UCSD-AML1 (cell line): ENCODE data around the gene ADGRG6.
A peak's percentile ranks its signal among the peaks of the same experiment; 100 is the strongest.
"Not testable (repeated sequence)": the region's sequence is repeated elsewhere in the genome, so short reads cannot be mapped to it uniquely, and the experiment has no call there.

Source experiments
- DNase-seq: peaks from one replicate; lab custom pipeline; 2025; ENCODE audit not compliant: unreplicated experiment; lab: John Stamatoyannopoulos, UW

Gene ADGRG6

DNA sequence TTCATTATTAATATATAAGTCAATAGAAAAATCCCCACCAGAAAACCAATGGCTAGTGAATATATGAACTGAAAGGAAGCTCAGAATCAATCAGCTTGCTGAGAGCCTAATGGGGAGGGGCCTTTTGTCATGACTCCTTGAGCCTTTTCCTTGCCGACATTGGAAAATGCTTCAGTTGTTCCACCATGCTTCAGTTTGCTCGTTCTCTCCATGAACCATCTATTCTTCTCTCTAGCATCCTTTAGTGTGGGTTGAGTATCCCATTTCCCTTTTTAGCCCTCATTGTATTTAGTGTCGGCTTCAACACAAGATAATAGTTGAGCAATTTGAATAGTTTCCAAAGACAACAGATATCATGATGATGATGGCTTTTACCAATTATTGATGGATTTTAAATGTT, 139.9 kb downstream of the ADGRG6 start:
- no peak for DNase-seq

DNA sequence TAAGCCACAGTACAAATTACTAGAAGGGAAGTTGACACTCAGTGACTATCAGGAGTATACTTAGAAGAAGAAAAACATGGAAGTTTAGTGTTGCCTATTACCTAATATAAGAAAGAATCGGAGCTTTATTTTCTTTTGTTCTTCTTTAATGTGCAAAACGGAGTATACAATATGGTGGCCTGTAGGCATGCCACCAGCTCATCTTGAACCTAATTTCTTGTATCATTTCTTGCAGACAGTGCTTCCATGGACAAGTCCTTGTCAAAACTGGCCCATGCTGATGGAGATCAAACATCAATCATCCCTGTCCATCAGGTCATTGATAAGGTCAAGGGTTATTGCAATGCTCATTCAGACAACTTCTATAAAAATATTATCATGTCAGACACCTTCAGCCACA, 141.3 kb downstream of the ADGRG6 start:
- no peak for DNase-seq

DNA sequence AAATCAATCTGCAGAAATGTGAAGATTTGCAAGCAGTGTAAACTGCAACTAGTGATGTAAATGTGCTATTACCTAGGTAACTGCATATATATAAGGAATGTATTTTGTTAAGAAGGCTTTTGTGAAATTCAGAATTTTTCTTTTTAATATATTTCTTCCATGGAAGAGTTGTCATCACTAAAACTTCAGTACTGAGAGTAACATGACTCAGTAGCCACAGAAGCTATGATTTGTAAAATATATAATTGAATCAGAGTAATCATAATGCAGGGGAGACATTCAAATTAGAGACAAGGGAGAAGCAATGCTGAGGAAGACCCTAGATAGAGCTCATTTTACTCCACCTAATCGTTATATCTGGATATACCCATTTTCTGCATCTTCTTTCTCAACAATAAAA, 141.7 kb downstream of the ADGRG6 start:
- DNase-seq: no peak

DNA sequence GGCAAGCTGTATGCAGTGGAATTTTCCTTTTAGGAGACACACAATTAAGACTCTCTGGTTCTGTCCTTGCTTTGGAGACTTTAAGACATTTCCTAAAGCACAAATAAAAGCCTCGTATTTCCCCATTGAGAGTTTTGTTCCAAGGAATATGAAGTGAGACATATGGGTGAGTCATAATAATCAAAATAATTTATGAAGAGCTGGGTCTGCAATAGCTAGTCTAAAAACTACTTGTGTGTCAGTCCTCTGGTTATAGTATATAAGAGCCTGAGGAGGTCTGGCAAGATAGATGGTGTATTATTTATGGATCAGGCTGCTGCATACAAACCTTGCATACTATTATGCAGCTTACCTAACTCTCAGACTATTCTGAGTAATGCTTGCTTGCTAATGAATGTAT, 142.6 kb downstream of the ADGRG6 start:
- no peak for DNase-seq

- no peak for DNase-seq
These were observed 143.1 kb downstream of the ADGRG6 start for GRCh38 chr6:142444881-142445301.

GRCh38 chr6:142446168-142446567, 144.4 kb downstream of the ADGRG6 start:
- no peak for DNase-seq

DNA sequence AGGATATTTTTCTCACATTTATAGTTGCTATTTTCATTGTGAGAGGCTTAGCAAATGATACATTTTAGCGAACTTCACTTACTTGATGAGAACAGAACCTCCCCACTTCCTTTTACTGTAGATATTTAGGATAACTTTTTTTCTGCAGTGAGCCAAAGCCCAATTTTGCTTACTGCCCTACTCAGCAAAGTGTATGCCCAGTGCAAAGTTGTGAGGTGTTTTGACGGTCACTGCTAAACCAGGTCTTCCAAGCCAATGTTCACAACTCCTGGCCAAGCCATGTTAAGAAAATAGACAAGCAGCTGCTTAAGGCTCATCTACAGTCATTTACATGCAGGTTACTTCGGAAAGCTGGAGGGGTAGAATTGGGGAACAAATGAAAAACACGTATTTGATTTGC, 144.8 kb downstream of the ADGRG6 start:
- DNase-seq: no peak

DNA sequence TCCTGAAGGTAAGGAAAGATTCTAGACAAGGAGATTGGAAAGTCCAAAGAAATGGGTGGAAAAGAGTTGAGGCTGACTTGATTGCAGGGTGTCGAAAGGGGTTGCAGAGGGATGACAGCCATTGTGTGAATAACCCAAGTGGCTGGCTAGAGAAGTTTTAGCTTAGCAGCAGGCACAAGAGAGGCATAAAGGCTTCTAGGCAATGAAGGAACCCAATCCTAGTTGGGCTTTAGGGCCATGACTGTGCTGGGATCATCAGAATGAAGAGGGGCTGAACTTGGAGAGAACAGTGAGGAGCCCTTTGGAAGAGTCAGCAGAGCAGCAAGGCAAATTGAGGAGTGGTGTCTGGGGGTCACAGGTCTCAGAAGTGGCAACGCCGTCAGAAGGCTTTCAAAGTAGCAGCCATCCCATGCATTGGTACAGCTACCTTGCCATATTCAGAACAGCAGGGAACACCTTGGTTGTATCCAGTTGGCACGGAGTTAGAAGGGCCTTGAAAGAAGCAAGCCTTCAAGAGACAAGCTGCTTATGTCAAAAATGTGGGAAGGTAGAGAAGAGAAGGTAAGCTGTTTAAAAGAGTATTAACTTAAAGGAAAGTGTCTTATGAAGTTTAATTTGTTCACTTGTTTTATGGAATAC, 146.4 kb downstream of the ADGRG6 start:
- DNase-seq: no peak

- DNase-seq: not testable (repeated sequence)
These were observed 149.0 kb downstream of the ADGRG6 start for GRCh38 chr6:142450856-142451255.

- no peak for DNase-seq
These were observed 151.2 kb downstream of the ADGRG6 start for GRCh38 chr6:142452993-142453392.

DNA sequence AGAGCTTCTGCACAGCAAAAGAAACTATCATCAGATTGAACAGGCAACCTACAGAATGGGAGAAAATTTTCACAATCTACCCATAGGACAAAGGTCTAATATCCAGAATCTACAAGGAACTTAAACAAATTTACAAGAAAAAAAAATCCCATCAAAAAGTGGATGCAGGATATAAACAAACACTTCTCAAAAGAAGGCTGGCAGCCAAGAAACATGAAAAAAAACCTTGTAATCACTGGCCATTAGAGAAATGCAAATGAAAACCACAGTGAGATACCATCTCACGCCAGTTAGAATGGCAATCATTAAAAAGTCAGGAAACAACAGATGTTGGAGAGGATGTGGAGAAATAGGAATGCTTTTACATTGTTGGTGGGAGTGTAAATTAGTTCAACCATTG, 152.4 kb downstream of the ADGRG6 start:
- not testable (repeated sequence) for DNase-seq

DNA sequence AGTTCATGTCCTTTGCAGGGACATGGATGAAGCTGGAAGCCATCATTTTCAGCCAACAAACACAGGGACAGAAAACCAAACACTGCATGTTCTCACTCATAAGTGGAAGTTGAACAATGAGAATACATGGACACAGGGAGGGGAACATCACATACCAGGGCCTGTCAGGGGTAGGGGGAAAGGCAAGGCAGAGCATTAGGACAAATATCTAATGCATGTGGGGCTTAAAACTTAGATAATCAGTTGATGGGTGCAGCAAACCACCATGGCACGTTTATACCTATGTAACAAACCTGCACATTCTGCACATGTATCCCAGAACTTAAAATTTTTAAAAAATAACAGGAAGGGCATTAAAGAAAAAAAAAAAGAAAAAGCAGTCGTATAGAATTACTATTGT, 153.0 kb downstream of the ADGRG6 start:
- not testable (repeated sequence) for DNase-seq

GRCh38 chr6:142455957-142456589, 154.3 kb downstream of the ADGRG6 start:
- no peak for DNase-seq

GRCh38 chr6:142457638-142458406, 156.0 kb downstream of the ADGRG6 start:
- DNase-seq: no peak

- no peak for DNase-seq
These were observed 157.0 kb downstream of the ADGRG6 start for GRCh38 chr6:142458836-142459235.

- no peak for DNase-seq
These were observed 157.5 kb downstream of the ADGRG6 start for GRCh38 chr6:142459271-142459670.

GRCh38 chr6:142462260-142462659, 160.5 kb downstream of the ADGRG6 start:
- no peak for DNase-seq

- no peak for DNase-seq
These were observed 162.2 kb downstream of the ADGRG6 start for GRCh38 chr6:142463988-142464387.

- no peak for DNase-seq
These were observed 167.4 kb downstream of the ADGRG6 start for GRCh38 chr6:142469220-142469619.

DNA sequence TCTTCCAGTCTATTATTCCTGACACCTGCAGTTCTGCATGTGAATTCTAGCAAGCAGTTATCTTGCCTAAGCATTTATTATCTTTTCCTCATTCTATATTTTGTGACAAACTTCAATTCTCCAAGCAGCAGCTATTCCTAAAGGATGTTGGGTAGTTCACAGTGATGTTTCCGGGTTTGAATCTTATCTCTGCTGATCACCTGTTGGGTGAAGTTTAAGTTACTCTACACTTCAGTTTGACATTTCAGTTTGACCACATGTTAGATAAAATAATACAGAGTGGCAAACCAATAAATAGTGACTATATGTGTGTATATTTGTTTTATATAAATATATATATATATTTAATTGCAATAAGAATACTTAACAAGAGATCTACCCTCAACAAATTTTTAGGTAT, 168.6 kb downstream of the ADGRG6 start:
- no peak for DNase-seq

- DNase-seq: peak; percentile 24
These were observed 172.9 kb downstream of the ADGRG6 start for GRCh38 chr6:142474531-142475289.
